RWPE2 (cell line): ENCODE results near the gene BPIFB4.
"Not testable (repeated sequence)": the region's sequence is repeated elsewhere in the genome, so short reads cannot be mapped to it uniquely, and the experiment has no call there.

Source experiments
- ATAC-seq: fragments of 200-7000 bp; cut with Tn5 transposase; 3 replicates; pipeline ENCODE4 v1.9.1; 2021; ENCODE audit warnings: low read depth
- DNase-seq: peaks from one replicate; pipeline ENCODE4 v3.0.0-alpha.2; 2020; ENCODE audit warnings: low spot score
- H3K27ac ChIP-seq: fragments of 450-650 bp; 2 replicates; pipeline ENCODE4 v1.5.1; 2017; ENCODE audit warnings: mild to moderate bottlenecking; ENCODE audit not compliant: poor library complexity, severe bottlenecking
- H3K27me3 ChIP-seq: fragments of 250-450 bp; sonication (Bioruptor Pico); 2 replicates; pipeline ENCODE4 v1.5.1; 2021; ENCODE audit warnings: mild to moderate bottlenecking, moderate library complexity; ENCODE audit not compliant: insufficient read depth, poor library complexity, severe bottlenecking
- H3K36me3 ChIP-seq: fragments of 250-450 bp; sonication (Bioruptor Pico); 2 replicates; pipeline ENCODE4 v1.5.1; 2020; ENCODE audit warnings: low read depth, mild to moderate bottlenecking, moderate library complexity
- H3K4me1 ChIP-seq: fragments of 250-450 bp; sonication (Bioruptor Pico); 2 replicates; pipeline ENCODE4 v1.5.1; 2021; ENCODE audit warnings: mild to moderate bottlenecking, moderate library complexity; ENCODE audit not compliant: insufficient read depth, poor library complexity, severe bottlenecking
- H3K4me3 ChIP-seq: fragments of 250-450 bp; sonication (Bioruptor Pico); 2 replicates; pipeline ENCODE4 v1.5.1; 2021; ENCODE audit warnings: mild to moderate bottlenecking, moderate library complexity; ENCODE audit not compliant: severe bottlenecking
- H3K9me3 ChIP-seq: fragments of 250-450 bp; sonication (Bioruptor Pico); 2 replicates; pipeline ENCODE4 v1.5.1; 2021; ENCODE audit warnings: mild to moderate bottlenecking, moderate library complexity; ENCODE audit not compliant: severe bottlenecking
- CTCF ChIP-seq: fragments of 450-650 bp; IDR thresholded peaks from one replicate; pipeline ENCODE4 v1.5.1; 2017; ENCODE audit warnings: mild to moderate bottlenecking, moderate library complexity; ENCODE audit not compliant: poor library complexity, severe bottlenecking

The BPIFB4 gene

GRCh38 chr20:33112547-33113386 is 33.3 kb downstream of the BPIFB4 start:
- Histone ChIP-seq H3K36me3 (no peaks in the 10 kb centered on the region), H3K4me3 (no peak overlapping the region), H3K9me3 (no peaks in the 10 kb centered on the region), H3K4me1 (no peaks in the 10 kb centered on the region), H3K27ac (no peak overlapping the region), H3K27me3 (peaks cover 5% of the 10 kb centered on the region)
- ATAC-seq = peak; percentile 30; the same call in 1 of the 3 replicates
- no peak for TF ChIP-seq CTCF
- DNase-seq = no peak

GRCh38 chr20:33113387-33113908 is 34.0 kb downstream of the BPIFB4 start:
- no peak for ATAC-seq
- TF ChIP-seq CTCF = no peak

GRCh38 chr20:33115501-33115900 is 36.1 kb downstream of the BPIFB4 start:
- not testable (repeated sequence) for H3K4me1 ChIP-seq, DNase-seq, H3K9me3 ChIP-seq, H3K4me3 ChIP-seq, H3K27me3 ChIP-seq, ATAC-seq, H3K27ac ChIP-seq, H3K36me3 ChIP-seq

More at GRCh38 chr20:33113387-33113908, 34.0 kb downstream of the BPIFB4 start:
- Histone ChIP-seq H3K27me3 (peaks cover 5% of the 10 kb centered on the region), H3K4me3 (no peak overlapping the region), H3K27ac (no peak overlapping the region), H3K36me3 (no peaks in the 10 kb centered on the region), H3K9me3 (no peaks in the 10 kb centered on the region), H3K4me1 (no peaks in the 10 kb centered on the region)
- no peak for DNase-seq

- peak; percentile 97 for ATAC-seq
- no peak for TF ChIP-seq CTCF
Observed at GRCh38 chr20:33119725-33120720, 40.6 kb downstream of the BPIFB4 start.

GRCh38 chr20:33120934-33121333 is 41.5 kb downstream of the BPIFB4 start:
- no peak for TF ChIP-seq CTCF
- DNase-seq = peak; percentile 68
- ATAC-seq = no peak
- H3K36me3 ChIP-seq = no peaks in the 10 kb centered on the region
- H3K4me1 ChIP-seq = peaks cover 9% of the 10 kb centered on the region
- H3K9me3 ChIP-seq = peaks cover 10% of the 10 kb centered on the region
- no peak overlapping the region for H3K4me3 ChIP-seq
- no peaks in the 10 kb centered on the region for H3K27me3 ChIP-seq
- peak overlapping the region; percentile 64 for H3K27ac ChIP-seq

More at GRCh38 chr20:33119725-33120720, 40.6 kb downstream of the BPIFB4 start:
- H3K27me3 ChIP-seq = no peaks in the 10 kb centered on the region
- peaks cover 10% of the 10 kb centered on the region for H3K9me3 ChIP-seq
- no peak overlapping the region for H3K4me3 ChIP-seq
- peak; percentile 48 for DNase-seq
- no peaks in the 10 kb centered on the region for H3K36me3 ChIP-seq
- peak overlapping the region; percentile 64 for H3K27ac ChIP-seq
- peaks cover 9% of the 10 kb centered on the region for H3K4me1 ChIP-seq

- not testable (repeated sequence) for H3K4me1 ChIP-seq, H3K36me3 ChIP-seq, H3K27me3 ChIP-seq, H3K4me3 ChIP-seq, H3K27ac ChIP-seq, ATAC-seq, DNase-seq
- H3K9me3 ChIP-seq = peaks cover 10% of the 10 kb centered on the region
Observed at GRCh38 chr20:33122297-33122696, 42.9 kb downstream of the BPIFB4 start.
